SK-N-SH treated with all-trans-retinoic acid at 6 μM for 48 hours (cell line): ENCODE results near the gene TMEM232.

Experiments
- ATAC-seq: fragments of 200-7000 bp; cut with Tn5 transposase; 3 replicates; pipeline ENCODE4 v1.9.1; 2020; ENCODE audit warnings: mild to moderate bottlenecking, moderate library complexity
- ARNTL ChIP-seq: fragments of 450-650 bp; formaldehyde crosslinking; IDR thresholded peaks from 2 replicates; pipeline ENCODE4 v1.5.0; 2020; ENCODE audit warnings: low read depth, mild to moderate bottlenecking, moderate library complexity, borderline replicate concordance
- BACH2 ChIP-seq: fragments of 250-450 bp; sonication (Bioruptor Pico); IDR thresholded peaks from 2 replicates; pipeline ENCODE4 v1.9.0; 2021; ENCODE audit warnings: mild to moderate bottlenecking, borderline replicate concordance
- CSDC2 ChIP-seq: fragments of 250-450 bp; sonication (Bioruptor Pico); IDR thresholded peaks from 2 replicates; pipeline ENCODE4 v1.5.0; 2020; ENCODE audit warnings: mild to moderate bottlenecking, moderate library complexity
- ESRRG ChIP-seq: fragments of 250-450 bp; sonication (Bioruptor Pico); IDR thresholded peaks from 2 replicates; pipeline ENCODE4 v1.6.1; 2021; ENCODE audit warnings: mild to moderate bottlenecking
- GLIS3 ChIP-seq: fragments of 250-450 bp; sonication (Bioruptor Pico); IDR thresholded peaks from 2 replicates; pipeline ENCODE4 v1.5.0; 2020; ENCODE audit warnings: mild to moderate bottlenecking, moderate library complexity
- ISL1 ChIP-seq: fragments of 250-450 bp; sonication (Bioruptor Pico); IDR thresholded peaks from 2 replicates; pipeline ENCODE4 v2.1.2; 2022; ENCODE audit warnings: mild to moderate bottlenecking, moderate library complexity
- OSR1 ChIP-seq: fragments of 250-450 bp; sonication (Bioruptor Pico); IDR thresholded peaks from 2 replicates; pipeline ENCODE4 v1.8.0; 2022; ENCODE audit warnings: moderate library complexity, mild to moderate bottlenecking, inconsistent platforms
- PPARA ChIP-seq: fragments of 250-450 bp; sonication (Bioruptor Pico); IDR thresholded peaks from 2 replicates; pipeline ENCODE4 v1.5.0; 2020; ENCODE audit warnings: mild to moderate bottlenecking, borderline replicate concordance
- RARB ChIP-seq: fragments of 250-450 bp; sonication (Bioruptor Pico); IDR thresholded peaks from 2 replicates; pipeline ENCODE4 v1.8.0; 2021; ENCODE audit warnings: mild to moderate bottlenecking, moderate library complexity
- SNAI2 ChIP-seq: fragments of 250-450 bp; sonication (Bioruptor Pico); IDR thresholded peaks from 2 replicates; pipeline ENCODE4 v1.5.0; 2020; ENCODE audit warnings: mild to moderate bottlenecking, moderate library complexity
- TCF4 ChIP-seq: fragments of 250-450 bp; sonication (Bioruptor Pico); IDR thresholded peaks from 2 replicates; pipeline ENCODE4 v1.8.0; 2021; ENCODE audit warnings: mild to moderate bottlenecking, moderate library complexity, borderline replicate concordance
- TOX ChIP-seq: fragments of 250-450 bp; sonication (Bioruptor Pico); IDR thresholded peaks from 2 replicates; pipeline ENCODE4 v1.8.0; 2021; ENCODE audit warnings: mild to moderate bottlenecking, moderate library complexity, borderline replicate concordance
- TSHZ2 ChIP-seq: fragments of 250-450 bp; sonication (Bioruptor Pico); IDR thresholded peaks from 2 replicates; pipeline ENCODE4 v1.5.0; 2020; ENCODE audit warnings: mild to moderate bottlenecking, moderate library complexity
- ZC3H10 ChIP-seq: fragments of 250-450 bp; sonication (Bioruptor Pico); IDR thresholded peaks from 2 replicates; pipeline ENCODE4 v1.5.1; 2021; ENCODE audit warnings: mild to moderate bottlenecking, moderate library complexity
- ZFP30 ChIP-seq: fragments of 450-650 bp; formaldehyde crosslinking; IDR thresholded peaks from 2 replicates; pipeline ENCODE4 v1.5.0; 2022; ENCODE audit warnings: mild to moderate bottlenecking, moderate library complexity
- ZNF565 ChIP-seq: fragments of 450-650 bp; formaldehyde crosslinking; conservative IDR thresholded peaks from 2 replicates; pipeline ENCODE4 v1.5.0; 2020; ENCODE audit warnings: low read depth, mild to moderate bottlenecking, moderate library complexity
- ZNF8 ChIP-seq: fragments of 450-650 bp; formaldehyde crosslinking; IDR thresholded peaks from 2 replicates; pipeline ENCODE4 v1.5.0; 2020; ENCODE audit warnings: mild to moderate bottlenecking, moderate library complexity
- TF ChIP-seq, protein P1 (sequence below): fragments of 250-450 bp; sonication (Bioruptor Pico); IDR thresholded peaks from 2 replicates; pipeline ENCODE4 v1.8.0; 2020; ENCODE audit warnings: mild to moderate bottlenecking, moderate library complexity, borderline replicate concordance
- TF ChIP-seq, protein P2 (sequence below): fragments of 250-450 bp; sonication (Bioruptor Pico); IDR thresholded peaks from 2 replicates; pipeline ENCODE4 v1.5.1; 2020; ENCODE audit warnings: low read depth, mild to moderate bottlenecking, moderate library complexity
- TF ChIP-seq, protein P3 (sequence below): fragments of 250-450 bp; sonication (Bioruptor Pico); IDR thresholded peaks from 2 replicates; pipeline ENCODE4 v1.8.0; 2021; ENCODE audit warnings: low read depth, mild to moderate bottlenecking, moderate library complexity, borderline replicate concordance
- TF ChIP-seq, protein P4 (sequence below): fragments of 250-450 bp; sonication (Bioruptor Pico); IDR thresholded peaks from 2 replicates; pipeline ENCODE4 v1.5.1; 2021; ENCODE audit warnings: mild to moderate bottlenecking, moderate library complexity

The TMEM232 gene

GRCh38 chr5:110506378-110506777 lies 220.1 kb downstream of the TMEM232 start (continued):
- TF ChIP-seq, protein P1, sequence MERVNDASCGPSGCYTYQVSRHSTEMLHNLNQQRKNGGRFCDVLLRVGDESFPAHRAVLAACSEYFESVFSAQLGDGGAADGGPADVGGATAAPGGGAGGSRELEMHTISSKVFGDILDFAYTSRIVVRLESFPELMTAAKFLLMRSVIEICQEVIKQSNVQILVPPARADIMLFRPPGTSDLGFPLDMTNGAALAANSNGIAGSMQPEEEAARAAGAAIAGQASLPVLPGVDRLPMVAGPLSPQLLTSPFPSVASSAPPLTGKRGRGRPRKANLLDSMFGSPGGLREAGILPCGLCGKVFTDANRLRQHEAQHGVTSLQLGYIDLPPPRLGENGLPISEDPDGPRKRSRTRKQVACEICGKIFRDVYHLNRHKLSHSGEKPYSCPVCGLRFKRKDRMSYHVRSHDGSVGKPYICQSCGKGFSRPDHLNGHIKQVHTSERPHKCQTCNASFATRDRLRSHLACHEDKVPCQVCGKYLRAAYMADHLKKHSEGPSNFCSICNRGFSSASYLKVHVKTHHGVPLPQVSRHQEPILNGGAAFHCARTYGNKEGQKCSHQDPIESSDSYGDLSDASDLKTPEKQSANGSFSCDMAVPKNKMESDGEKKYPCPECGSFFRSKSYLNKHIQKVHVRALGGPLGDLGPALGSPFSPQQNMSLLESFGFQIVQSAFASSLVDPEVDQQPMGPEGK (CRISPR knock-in tag): no peak

GRCh38 chr5:110496276-110496675 lies 230.2 kb downstream of the TMEM232 start:
- TF ChIP-seq CSDC2 (CRISPR knock-in tag) (no peak), ISL1 (CRISPR knock-in tag) (no peak), ZC3H10 (CRISPR knock-in tag) (no peak), OSR1 (CRISPR knock-in tag) (no peak), TSHZ2 (no peak), GLIS3 (CRISPR knock-in tag) (no peak), RARB (CRISPR knock-in tag) (no peak), ARNTL (CRISPR knock-in tag) (no peak), TCF4 (CRISPR knock-in tag) (no peak), SNAI2 (CRISPR knock-in tag) (no peak), ZNF8 (no peak), PPARA (no peak), BACH2 (no peak), ZNF565 (CRISPR knock-in tag) (no peak), ESRRG (CRISPR knock-in tag) (no peak)
- TF ChIP-seq, protein P1 (CRISPR knock-in tag): no peak
- TF ChIP-seq, protein P2, sequence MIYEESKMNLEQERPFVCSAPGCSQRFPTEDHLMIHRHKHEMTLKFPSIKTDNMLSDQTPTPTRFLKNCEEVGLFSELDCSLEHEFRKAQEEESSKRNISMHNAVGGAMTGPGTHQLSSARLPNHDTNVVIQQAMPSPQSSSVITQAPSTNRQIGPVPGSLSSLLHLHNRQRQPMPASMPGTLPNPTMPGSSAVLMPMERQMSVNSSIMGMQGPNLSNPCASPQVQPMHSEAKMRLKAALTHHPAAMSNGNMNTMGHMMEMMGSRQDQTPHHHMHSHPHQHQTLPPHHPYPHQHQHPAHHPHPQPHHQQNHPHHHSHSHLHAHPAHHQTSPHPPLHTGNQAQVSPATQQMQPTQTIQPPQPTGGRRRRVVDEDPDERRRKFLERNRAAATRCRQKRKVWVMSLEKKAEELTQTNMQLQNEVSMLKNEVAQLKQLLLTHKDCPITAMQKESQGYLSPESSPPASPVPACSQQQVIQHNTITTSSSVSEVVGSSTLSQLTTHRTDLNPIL (CRISPR knock-in tag): no peak
- TF ChIP-seq, protein P3, sequence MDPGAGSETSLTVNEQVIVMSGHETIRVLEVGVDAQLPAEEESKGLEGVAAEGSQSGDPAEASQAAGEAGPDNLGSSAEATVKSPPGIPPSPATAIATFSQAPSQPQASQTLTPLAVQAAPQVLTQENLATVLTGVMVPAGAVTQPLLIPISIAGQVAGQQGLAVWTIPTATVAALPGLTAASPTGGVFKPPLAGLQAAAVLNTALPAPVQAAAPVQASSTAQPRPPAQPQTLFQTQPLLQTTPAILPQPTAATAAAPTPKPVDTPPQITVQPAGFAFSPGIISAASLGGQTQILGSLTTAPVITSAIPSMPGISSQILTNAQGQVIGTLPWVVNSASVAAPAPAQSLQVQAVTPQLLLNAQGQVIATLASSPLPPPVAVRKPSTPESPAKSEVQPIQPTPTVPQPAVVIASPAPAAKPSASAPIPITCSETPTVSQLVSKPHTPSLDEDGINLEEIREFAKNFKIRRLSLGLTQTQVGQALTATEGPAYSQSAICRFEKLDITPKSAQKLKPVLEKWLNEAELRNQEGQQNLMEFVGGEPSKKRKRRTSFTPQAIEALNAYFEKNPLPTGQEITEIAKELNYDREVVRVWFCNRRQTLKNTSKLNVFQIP (CRISPR knock-in tag): no peak
- TF ChIP-seq, protein P4, sequence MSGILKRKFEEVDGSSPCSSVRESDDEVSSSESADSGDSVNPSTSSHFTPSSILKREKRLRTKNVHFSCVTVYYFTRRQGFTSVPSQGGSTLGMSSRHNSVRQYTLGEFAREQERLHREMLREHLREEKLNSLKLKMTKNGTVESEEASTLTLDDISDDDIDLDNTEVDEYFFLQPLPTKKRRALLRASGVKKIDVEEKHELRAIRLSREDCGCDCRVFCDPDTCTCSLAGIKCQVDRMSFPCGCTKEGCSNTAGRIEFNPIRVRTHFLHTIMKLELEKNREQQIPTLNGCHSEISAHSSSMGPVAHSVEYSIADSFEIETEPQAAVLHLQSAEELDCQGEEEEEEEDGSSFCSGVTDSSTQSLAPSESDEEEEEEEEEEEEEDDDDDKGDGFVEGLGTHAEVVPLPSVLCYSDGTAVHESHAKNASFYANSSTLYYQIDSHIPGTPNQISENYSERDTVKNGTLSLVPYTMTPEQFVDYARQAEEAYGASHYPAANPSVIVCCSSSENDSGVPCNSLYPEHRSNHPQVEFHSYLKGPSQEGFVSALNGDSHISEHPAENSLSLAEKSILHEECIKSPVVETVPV (CRISPR knock-in tag): no peak
- ATAC-seq: no peak

DNA sequence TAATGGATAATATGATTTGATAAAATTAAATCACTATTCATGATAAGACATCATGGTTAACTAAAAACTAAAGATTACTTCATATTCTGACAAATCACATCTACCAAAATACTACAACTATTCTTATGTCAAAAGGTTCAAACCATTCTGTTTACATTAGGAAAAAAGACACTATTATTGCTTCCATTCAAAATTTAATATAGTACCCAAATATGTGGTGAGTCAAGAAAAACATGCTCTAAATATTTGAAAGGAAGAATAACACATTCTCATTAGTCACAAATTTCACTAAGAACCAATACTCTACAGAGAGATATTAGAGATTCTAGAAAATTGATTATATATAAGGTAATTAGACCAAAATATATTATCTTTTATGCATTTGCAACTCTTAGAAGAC lies 234.0 kb downstream of the TMEM232 start:
- no peak for ATAC-seq
- no peak for TF ChIP-seq TOX (CRISPR knock-in tag)
- TF ChIP-seq, protein P1 (CRISPR knock-in tag): no peak
- no peak for TF ChIP-seq RARB (CRISPR knock-in tag)
- no peak for TF ChIP-seq ZFP30 (CRISPR knock-in tag)
- no peak for TF ChIP-seq ESRRG (CRISPR knock-in tag)
- TF ChIP-seq CSDC2 (CRISPR knock-in tag): no peak
- no peak for TF ChIP-seq ZNF565 (CRISPR knock-in tag)
- TF ChIP-seq ISL1 (CRISPR knock-in tag): no peak
- TF ChIP-seq, protein P4 (CRISPR knock-in tag): no peak
- TF ChIP-seq BACH2: no peak
- TF ChIP-seq, protein P3 (CRISPR knock-in tag): no peak
- no peak for TF ChIP-seq TCF4 (CRISPR knock-in tag)
- no peak for TF ChIP-seq GLIS3 (CRISPR knock-in tag)
